Dedifferentiated amniotic fluid mesenchymal stem cell (primary cell): ENCODE results near the gene OSM.
"Not testable (repeated sequence)": the region's sequence is repeated elsewhere in the genome, so short reads cannot be mapped to it uniquely, and the experiment has no call there.

Experiments used
- DNase-seq: peaks from one replicate; pipeline ENCODE4 v3.0.0-alpha.2; 2016; ENCODE audit errors: extremely low spot score

The OSM gene

GRCh38 chr22:30226192-30226832 is 40.3 kb downstream of the OSM start:
- DNase-seq, result no peak

- no peak for DNase-seq
These were observed 41.3 kb downstream of the OSM start for GRCh38 chr22:30225220-30225927.

GRCh38 chr22:30224161-30224857 is 42.3 kb downstream of the OSM start:
- peak; percentile 59 for DNase-seq

DNA sequence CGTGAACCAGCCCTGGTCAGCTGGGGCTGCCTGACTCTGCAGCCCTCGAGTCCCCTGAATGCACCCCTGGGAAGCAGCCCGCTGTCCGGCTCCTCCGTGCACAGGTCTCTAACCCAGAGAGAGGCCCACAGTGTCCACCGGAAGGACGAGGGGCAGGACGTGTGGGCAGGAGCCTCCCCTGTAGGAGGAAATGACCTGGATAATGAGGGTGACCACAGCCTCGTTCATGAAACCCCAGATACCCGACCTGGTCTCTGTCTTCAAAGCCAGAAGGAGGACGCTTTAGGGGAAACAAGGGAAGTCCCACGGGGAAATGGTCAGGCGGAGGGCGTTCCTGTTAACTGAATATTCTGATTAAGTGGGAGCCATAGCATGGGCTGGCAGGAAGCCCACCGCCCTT is 43.3 kb downstream of the OSM start:
- DNase-seq, result no peak

- DNase-seq, result no peak
These were observed 44.3 kb downstream of the OSM start for GRCh38 chr22:30222321-30222720.

- no peak for DNase-seq
These were observed 45.3 kb downstream of the OSM start for GRCh38 chr22:30221121-30221992.

DNA sequence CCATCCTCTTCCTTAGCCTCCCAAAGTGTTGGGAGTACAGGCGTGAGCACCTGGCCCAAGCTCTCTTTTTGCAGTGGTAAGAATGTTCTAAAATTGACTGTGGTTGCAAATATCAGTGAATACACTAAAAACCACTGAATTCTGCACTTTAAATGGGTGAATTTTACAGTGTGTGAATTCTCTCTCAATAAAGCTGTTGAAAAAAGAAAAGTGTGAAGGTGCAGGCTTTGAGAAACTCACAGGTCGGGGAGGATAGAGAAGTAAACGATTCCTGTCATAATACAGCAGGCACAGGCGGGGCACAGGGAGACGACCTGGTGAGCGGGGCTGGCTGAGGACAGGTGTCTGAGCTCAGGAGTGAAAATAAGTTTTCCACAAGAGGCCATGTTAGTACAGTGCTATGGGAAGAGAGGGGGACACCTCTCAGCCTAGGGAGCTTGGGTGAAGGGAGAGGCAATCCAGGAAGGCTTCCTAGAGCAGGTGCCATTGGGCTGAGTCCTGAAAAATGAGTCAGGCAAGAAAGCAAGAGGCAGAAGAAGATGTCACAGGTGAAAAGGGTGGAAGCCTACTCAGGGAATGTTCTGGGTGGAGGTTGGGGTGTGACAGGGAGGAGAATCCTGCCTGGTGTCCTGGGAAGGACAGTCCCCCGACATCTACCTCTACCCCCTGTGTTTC is 46.2 kb downstream of the OSM start:
- DNase-seq, result no peak

- DNase-seq, result no peak
These were observed 46.9 kb downstream of the OSM start for GRCh38 chr22:30219668-30220278.

DNA sequence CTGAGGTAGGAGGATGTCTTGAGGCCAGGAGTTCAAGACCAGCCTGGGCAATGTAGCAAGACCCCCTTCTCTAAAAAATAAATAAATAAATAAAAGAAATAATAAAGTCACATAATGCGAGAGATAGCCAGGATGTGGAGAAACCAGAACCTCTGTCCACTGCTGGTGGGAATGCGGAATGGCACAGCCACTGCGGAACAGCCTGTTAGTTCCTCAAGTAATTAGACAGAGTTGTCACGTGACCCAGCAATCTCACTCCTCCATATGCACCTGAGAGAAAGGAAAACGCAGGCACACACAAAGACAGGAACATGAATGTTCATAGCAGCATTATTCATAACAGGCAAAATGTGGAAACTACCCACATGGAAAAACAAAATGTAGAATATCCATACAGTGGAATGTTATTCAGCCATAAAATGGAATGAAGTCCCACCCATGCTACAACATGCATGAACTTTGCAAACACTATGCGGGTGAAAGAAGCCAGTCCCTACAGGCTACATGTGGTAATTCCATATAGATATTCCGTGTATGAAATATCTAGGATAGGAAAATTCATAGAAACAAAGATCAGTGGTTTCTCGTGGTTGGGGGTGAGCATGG is 47.5 kb downstream of the OSM start:
- DNase-seq, result no peak

- DNase-seq, result no peak
These were observed 48.7 kb downstream of the OSM start for GRCh38 chr22:30217698-30218560.

- no peak for DNase-seq
These were observed 49.9 kb downstream of the OSM start for GRCh38 chr22:30216710-30217109.

GRCh38 chr22:30216272-30216671 is 50.4 kb downstream of the OSM start:
- not testable (repeated sequence) for DNase-seq

- no peak for DNase-seq
These were observed 51.8 kb downstream of the OSM start for GRCh38 chr22:30214703-30215407.

GRCh38 chr22:30212996-30213441 is 53.6 kb downstream of the OSM start:
- DNase-seq, result no peak
